ENCODE measurements around the gene ZBTB22.

ZBTB22 gene

DNA sequence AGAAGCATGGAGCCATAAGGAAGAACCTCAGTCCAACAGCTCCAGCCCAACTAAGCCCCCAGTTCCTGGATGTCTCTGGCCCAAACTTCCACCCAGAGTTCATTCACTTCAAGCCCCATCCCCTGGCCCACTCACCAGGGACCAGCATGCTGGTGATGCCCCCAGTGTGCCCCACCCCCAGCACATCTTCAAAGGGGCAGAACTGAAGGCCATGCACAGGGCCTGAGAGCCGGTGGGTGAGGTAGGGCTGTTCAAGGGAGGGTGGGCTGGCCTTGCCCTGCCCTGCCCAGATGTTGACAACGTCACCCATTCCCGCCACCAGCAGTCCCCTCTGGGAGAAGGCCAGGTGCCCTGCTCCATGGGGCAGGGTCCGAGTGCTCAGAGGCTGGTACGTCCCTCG lies 37.0 kb downstream of the ZBTB22 start:
- no peak overlapping the region for H3K4me3 ChIP-seq (replicated peaks; ENCODE audit: insufficient read depth, low read length)
- TF ChIP-seq GABPA (IDR thresholded peaks at IDR 0.05; ENCODE audit: low read depth): no peak
- TF ChIP-seq, protein P1, sequence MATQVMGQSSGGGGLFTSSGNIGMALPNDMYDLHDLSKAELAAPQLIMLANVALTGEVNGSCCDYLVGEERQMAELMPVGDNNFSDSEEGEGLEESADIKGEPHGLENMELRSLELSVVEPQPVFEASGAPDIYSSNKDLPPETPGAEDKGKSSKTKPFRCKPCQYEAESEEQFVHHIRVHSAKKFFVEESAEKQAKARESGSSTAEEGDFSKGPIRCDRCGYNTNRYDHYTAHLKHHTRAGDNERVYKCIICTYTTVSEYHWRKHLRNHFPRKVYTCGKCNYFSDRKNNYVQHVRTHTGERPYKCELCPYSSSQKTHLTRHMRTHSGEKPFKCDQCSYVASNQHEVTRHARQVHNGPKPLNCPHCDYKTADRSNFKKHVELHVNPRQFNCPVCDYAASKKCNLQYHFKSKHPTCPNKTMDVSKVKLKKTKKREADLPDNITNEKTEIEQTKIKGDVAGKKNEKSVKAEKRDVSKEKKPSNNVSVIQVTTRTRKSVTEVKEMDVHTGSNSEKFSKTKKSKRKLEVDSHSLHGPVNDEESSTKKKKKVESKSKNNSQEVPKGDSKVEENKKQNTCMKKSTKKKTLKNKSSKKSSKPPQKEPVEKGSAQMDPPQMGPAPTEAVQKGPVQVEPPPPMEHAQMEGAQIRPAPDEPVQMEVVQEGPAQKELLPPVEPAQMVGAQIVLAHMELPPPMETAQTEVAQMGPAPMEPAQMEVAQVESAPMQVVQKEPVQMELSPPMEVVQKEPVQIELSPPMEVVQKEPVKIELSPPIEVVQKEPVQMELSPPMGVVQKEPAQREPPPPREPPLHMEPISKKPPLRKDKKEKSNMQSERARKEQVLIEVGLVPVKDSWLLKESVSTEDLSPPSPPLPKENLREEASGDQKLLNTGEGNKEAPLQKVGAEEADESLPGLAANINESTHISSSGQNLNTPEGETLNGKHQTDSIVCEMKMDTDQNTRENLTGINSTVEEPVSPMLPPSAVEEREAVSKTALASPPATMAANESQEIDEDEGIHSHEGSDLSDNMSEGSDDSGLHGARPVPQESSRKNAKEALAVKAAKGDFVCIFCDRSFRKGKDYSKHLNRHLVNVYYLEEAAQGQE (IDR thresholded peaks at IDR 0.05; ENCODE audit: insufficient replicate concordance, low read depth): no peak
- TF ChIP-seq, protein P2, sequence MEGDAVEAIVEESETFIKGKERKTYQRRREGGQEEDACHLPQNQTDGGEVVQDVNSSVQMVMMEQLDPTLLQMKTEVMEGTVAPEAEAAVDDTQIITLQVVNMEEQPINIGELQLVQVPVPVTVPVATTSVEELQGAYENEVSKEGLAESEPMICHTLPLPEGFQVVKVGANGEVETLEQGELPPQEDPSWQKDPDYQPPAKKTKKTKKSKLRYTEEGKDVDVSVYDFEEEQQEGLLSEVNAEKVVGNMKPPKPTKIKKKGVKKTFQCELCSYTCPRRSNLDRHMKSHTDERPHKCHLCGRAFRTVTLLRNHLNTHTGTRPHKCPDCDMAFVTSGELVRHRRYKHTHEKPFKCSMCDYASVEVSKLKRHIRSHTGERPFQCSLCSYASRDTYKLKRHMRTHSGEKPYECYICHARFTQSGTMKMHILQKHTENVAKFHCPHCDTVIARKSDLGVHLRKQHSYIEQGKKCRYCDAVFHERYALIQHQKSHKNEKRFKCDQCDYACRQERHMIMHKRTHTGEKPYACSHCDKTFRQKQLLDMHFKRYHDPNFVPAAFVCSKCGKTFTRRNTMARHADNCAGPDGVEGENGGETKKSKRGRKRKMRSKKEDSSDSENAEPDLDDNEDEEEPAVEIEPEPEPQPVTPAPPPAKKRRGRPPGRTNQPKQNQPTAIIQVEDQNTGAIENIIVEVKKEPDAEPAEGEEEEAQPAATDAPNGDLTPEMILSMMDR (IDR thresholded peaks at IDR 0.05; ENCODE audit: insufficient read depth, low read length): no peak
- TF ChIP-seq POLR2AphosphoS5 (IDR thresholded peaks at IDR 0.05; ENCODE audit: low read depth): no peak
- TF ChIP-seq SPI1 (IDR thresholded peaks at IDR 0.05; ENCODE audit: borderline replicate concordance, low read depth): no peak
- no peak for DNase-seq (ENCODE audit: low read depth in 1 of 2, low spot score in 1 of 2)
- H3K27me3 ChIP-seq (ENCODE audit: insufficient read depth, poor library complexity, severe bottlenecking): no peaks in the 10 kb centered on the region
- H3K27ac ChIP-seq (replicated peaks): no peak overlapping the region

DNA sequence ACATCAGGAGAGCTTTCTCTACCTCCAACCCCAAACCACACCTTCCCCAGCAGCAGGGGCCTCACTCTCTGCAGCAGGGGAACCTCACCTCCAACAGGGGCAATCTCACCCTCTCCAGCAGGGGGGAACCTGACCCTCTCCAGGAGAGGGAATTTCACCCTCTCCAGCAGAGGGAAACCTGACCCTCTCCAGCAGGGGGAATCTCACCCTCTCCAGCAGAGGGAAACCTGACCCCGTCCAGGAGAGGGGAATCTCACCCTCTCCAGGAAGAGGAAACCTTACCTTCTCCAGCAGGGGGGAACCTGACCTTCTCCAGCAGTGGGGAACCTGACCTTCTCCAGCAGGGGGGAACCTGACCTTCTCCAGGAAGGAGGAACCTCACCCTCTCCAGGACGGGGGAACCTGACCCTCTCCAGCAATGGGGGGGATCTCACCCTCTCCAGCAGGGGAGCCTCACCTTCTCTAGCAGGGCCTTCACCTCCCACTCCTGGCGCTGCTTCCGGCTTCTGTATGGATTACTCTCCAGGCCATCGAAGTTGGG lies 37.5 kb downstream of the ZBTB22 start:
- peak in 1 of 2 experiments; percentile 49 for DNase-seq (ENCODE audit: low read depth in 1 of 2, low spot score in 1 of 2)
- Histone ChIP-seq H3K4me3 (replicated peaks; ENCODE audit: insufficient read depth, low read length) (no peak overlapping the region), H3K27ac (replicated peaks) (no peak overlapping the region), H3K27me3 (ENCODE audit: insufficient read depth, poor library complexity, severe bottlenecking) (no peaks in the 10 kb centered on the region)
- TF ChIP-seq SPI1 (IDR thresholded peaks at IDR 0.05; ENCODE audit: borderline replicate concordance, low read depth): no peak
- TF ChIP-seq, protein P2 (IDR thresholded peaks at IDR 0.05; ENCODE audit: insufficient read depth, low read length): peak; percentile 44
- no peak for TF ChIP-seq POLR2AphosphoS5 (IDR thresholded peaks at IDR 0.05; ENCODE audit: low read depth)
- TF ChIP-seq, protein P1 (IDR thresholded peaks at IDR 0.05; ENCODE audit: insufficient replicate concordance, low read depth): no peak

DNA sequence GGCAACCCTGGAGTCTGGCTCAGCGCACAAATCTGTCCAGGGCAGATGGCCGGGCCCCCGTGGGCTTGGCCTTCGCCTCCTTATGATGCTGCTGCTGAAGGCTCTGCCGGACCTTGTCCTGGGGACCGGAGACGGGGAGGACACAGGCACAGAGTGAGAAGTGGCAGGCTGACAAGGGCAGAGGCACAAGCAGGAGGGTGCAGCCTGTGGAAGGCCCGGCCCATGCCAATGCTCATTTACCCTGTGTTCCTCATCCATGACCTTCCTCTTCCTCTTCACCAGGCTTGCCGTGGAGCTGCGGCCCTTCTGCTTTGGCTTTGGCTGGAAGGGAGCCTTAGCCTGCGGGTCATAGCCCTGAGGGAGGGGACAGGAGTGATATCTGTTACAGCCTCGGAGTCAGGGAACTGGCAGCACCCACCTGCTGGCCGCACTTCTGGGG lies 38.3 kb downstream of the ZBTB22 start:
- no peak for TF ChIP-seq GABPA (IDR thresholded peaks at IDR 0.05; ENCODE audit: low read depth)
- TF ChIP-seq, protein P2 (IDR thresholded peaks at IDR 0.05; ENCODE audit: insufficient read depth, low read length): no peak
- TF ChIP-seq, protein P1 (IDR thresholded peaks at IDR 0.05; ENCODE audit: insufficient replicate concordance, low read depth): no peak
- TF ChIP-seq SPI1 (IDR thresholded peaks at IDR 0.05; ENCODE audit: borderline replicate concordance, low read depth): no peak
- TF ChIP-seq POLR2AphosphoS5 (IDR thresholded peaks at IDR 0.05; ENCODE audit: low read depth): no peak
- H3K27ac ChIP-seq (replicated peaks): no peak overlapping the region
- DNase-seq (ENCODE audit: low read depth in 1 of 2, low spot score in 1 of 2): peak in 1 of 2 experiments; percentile 21
- H3K27me3 ChIP-seq (ENCODE audit: insufficient read depth, poor library complexity, severe bottlenecking): no peaks in the 10 kb centered on the region
- no peak overlapping the region for H3K4me3 ChIP-seq (replicated peaks; ENCODE audit: insufficient read depth, low read length)

Data from HL-60 (cell line).